Stimulated activated naive B cell treated with anti-CD40 and anti-IgM and Interleukin-4, amounts not matched to agents 10 μg/mL and 1 μg/mL and 100 μg/mL, for 72 hours (primary cell): ENCODE measurements around the gene SLC19A2.
"Not testable (repeated sequence)": the region's sequence is repeated elsewhere in the genome, so short reads cannot be mapped to it uniquely, and the experiment has no call there.

Experiments used
- ATAC-seq, 2 donors: fragments of 150-1000 bp; cut with Tn5 transposase; replicated peaks; 2 replicates each; pipeline ENCODE4 v1.10.0; 2021; ENCODE audit warnings: moderate library complexity in 1 of 2
- DNase-seq: peaks from one replicate; pipeline ENCODE4 v3.0.0; 2021
- H3K27ac Mint-ChIP-seq: one replicate; pipeline ENCODE4 v1.8.0; 2022; ENCODE audit warnings: mild to moderate bottlenecking, mixed read lengths
- H3K27me3 Mint-ChIP-seq, 2 donors: one replicate each; pipeline ENCODE4 v1.8.0; 2022; ENCODE audit warnings: mixed read lengths in 2 of 2
- H3K36me3 Mint-ChIP-seq, 2 donors: one replicate each; pipeline ENCODE4 v1.8.0; 2022; ENCODE audit warnings: mixed read lengths in 2 of 2, mild to moderate bottlenecking in 1 of 2
- H3K4me1 Mint-ChIP-seq, 2 donors: one replicate each; pipeline ENCODE4 v1.8.0; 2022; ENCODE audit warnings: mixed read lengths in 2 of 2, mild to moderate bottlenecking in 1 of 2
- H3K4me3 Mint-ChIP-seq, 2 donors: one replicate each; pipeline ENCODE4 v1.8.0; 2022; ENCODE audit warnings: mild to moderate bottlenecking in 2 of 2, mixed read lengths in 2 of 2, moderate library complexity in 1 of 2
- H3K9me3 Mint-ChIP-seq, 2 donors: one replicate each; pipeline ENCODE4 v1.8.0; 2022; ENCODE audit warnings: mixed read lengths in 2 of 2, mild to moderate bottlenecking in 1 of 2

The SLC19A2 gene

GRCh38 chr1:169517558-169518186 lies 31.9 kb upstream of the SLC19A2 start:
- H3K4me3 Mint-ChIP-seq, result no peak overlapping the region
- no peaks in the 10 kb centered on the region for H3K36me3 Mint-ChIP-seq
- no peak overlapping the region for H3K27ac Mint-ChIP-seq
- no peaks in the 10 kb centered on the region for H3K27me3 Mint-ChIP-seq
- ATAC-seq (no peak), DNase-seq (no peak)
- no peaks in the 10 kb centered on the region for H3K9me3 Mint-ChIP-seq
- peaks cover 4 to 6% of the 10 kb centered on the region in 2 donors for H3K4me1 Mint-ChIP-seq

DNA sequence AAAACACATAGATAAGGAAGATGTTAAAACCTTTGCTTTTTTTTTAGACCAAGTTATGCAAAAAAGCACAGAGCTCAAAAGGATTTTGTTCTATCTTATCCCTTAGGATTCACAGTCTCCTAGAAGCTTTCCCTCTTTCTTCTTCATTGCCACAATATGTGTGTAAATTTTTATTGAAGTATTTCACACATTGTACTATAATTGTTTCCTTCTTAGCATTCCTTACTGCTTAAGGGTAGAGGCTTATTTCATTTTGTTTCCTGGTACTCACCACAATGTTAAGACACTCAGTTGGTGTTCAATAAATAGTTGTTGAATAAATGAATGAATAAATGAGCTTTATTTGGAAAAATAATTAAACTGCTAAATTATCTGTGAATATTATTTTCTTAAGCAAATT lies 29.9 kb upstream of the SLC19A2 start:
- no peak for ATAC-seq
- Mint-ChIP-seq H3K4me3 (no peak overlapping the region), H3K36me3 (no peaks in the 10 kb centered on the region), H3K9me3 (no peaks in the 10 kb centered on the region), H3K4me1 (peaks cover 4 to 6% of the 10 kb centered on the region in 2 donors), H3K27ac (no peak overlapping the region), H3K27me3 (no peaks in the 10 kb centered on the region)
- no peak for DNase-seq

- ATAC-seq (no peak), DNase-seq (no peak)
- Mint-ChIP-seq H3K27ac (no peak overlapping the region), H3K27me3 (no peaks in the 10 kb centered on the region), H3K4me1 (peaks cover 4 to 6% of the 10 kb centered on the region in 2 donors), H3K36me3 (no peaks in the 10 kb centered on the region), H3K9me3 (no peaks in the 10 kb centered on the region), H3K4me3 (no peak overlapping the region)
These were observed 29.0 kb upstream of the SLC19A2 start for GRCh38 chr1:169514566-169515270.

GRCh38 chr1:169513208-169513607 lies 27.5 kb upstream of the SLC19A2 start:
- no peak for DNase-seq
- Mint-ChIP-seq H3K9me3 (no peaks in the 10 kb centered on the region), H3K27me3 (no peaks in the 10 kb centered on the region), H3K36me3 (no peaks in the 10 kb centered on the region), H3K4me1 (peaks cover 4 to 6% of the 10 kb centered on the region in 2 donors), H3K27ac (no peak overlapping the region), H3K4me3 (no peak overlapping the region)
- ATAC-seq, result no peak

DNA sequence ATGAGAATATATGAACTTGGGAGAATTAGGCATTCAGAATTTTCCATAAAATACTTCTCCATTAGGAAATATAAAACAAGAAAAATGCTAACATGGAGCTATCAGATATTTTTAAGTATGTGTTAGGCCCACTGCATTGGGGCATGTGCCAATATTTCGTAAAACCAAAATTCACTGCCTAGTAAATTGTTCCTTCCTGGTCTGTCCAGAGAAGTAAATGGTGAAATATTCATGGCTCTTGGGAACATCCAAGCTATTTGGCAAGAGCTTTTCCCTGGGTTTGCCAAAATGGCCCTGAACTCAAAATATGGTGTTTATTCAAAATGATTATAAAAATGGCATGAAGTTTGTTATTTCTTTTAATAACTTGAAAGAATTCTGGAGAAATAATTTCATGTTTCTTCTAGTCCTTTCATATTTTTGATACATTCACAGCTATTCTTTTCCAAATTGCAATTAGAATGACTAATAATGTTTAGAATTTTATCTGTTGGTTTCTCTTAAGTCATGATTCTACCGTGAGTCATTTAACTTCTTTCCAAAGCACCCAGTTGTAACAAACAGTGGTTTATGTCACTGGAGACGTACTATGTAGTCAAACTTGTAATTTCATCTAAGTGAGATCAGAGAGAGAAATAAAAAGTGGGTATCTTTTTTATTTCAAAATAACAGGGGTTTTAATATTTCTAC lies 25.7 kb upstream of the SLC19A2 start:
- Mint-ChIP-seq H3K27ac (no peak overlapping the region), H3K9me3 (no peaks in the 10 kb centered on the region), H3K36me3 (no peaks in the 10 kb centered on the region), H3K27me3 (no peaks in the 10 kb centered on the region), H3K4me1 (peaks cover 4 to 6% of the 10 kb centered on the region in 2 donors), H3K4me3 (no peak overlapping the region)
- no peak for DNase-seq
- no peak for ATAC-seq

DNA sequence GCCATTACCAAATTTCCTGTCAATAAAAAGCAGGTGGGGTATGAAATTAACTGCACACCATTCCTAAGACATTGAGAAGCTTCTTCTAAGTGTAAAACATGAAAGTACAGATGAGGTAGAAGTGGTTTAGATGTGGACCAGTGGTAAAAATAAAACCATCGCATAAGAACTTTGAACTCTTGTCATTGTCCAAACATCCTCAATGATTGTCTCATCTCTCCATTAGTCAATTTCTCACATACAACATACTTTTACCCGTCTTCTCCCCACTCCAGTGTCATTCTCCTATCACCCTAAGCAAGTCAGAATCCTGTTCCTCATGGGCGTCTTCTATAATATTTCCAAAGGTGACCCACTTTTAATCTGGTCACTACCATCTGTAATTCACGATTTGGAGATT lies 24.3 kb upstream of the SLC19A2 start:
- Mint-ChIP-seq H3K4me1 (peaks cover 4 to 6% of the 10 kb centered on the region in 2 donors), H3K36me3 (no peaks in the 10 kb centered on the region), H3K9me3 (no peaks in the 10 kb centered on the region), H3K27me3 (no peaks in the 10 kb centered on the region), H3K27ac (no peak overlapping the region), H3K4me3 (no peak overlapping the region)
- ATAC-seq (no peak), DNase-seq (no peak)

DNA sequence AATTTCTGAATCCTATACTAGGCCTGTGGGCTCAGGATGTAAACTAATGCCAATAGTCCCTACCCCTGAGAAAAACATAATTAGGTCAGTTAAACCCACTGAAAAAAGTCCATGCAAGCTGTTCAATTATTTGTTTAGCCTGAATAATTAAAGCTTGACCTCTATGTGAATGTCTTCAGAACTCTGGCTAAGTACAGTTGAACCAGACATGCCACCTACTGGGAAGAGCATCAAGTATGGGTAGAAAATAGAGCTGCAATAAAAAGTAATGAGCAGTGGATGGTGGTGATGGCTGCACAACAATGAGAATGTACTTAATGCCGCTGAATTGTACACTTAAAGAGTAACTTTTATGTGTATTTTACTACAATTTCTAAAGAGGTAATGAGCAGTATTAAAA lies 23.6 kb upstream of the SLC19A2 start:
- ATAC-seq (no peak), DNase-seq (no peak)
- Mint-ChIP-seq H3K27ac (no peak overlapping the region), H3K4me1 (peaks cover 4 to 6% of the 10 kb centered on the region in 2 donors), H3K9me3 (no peaks in the 10 kb centered on the region), H3K36me3 (no peaks in the 10 kb centered on the region), H3K4me3 (no peak overlapping the region), H3K27me3 (no peaks in the 10 kb centered on the region)

GRCh38 chr1:169508432-169509338 lies 22.9 kb upstream of the SLC19A2 start:
- ATAC-seq, result no peak
- H3K9me3 Mint-ChIP-seq, result no peaks in the 10 kb centered on the region
- no peak for DNase-seq
- no peak overlapping the region for H3K4me3 Mint-ChIP-seq
- peaks cover 4 to 6% of the 10 kb centered on the region in 2 donors for H3K4me1 Mint-ChIP-seq
- no peaks in the 10 kb centered on the region for H3K27me3 Mint-ChIP-seq
- no peak overlapping the region for H3K27ac Mint-ChIP-seq
- no peaks in the 10 kb centered on the region for H3K36me3 Mint-ChIP-seq

- Mint-ChIP-seq H3K36me3 (no peaks in the 10 kb centered on the region), H3K4me3 (no peak overlapping the region)
These were observed 21.7 kb upstream of the SLC19A2 start for GRCh38 chr1:169507413-169507812.

DNA sequence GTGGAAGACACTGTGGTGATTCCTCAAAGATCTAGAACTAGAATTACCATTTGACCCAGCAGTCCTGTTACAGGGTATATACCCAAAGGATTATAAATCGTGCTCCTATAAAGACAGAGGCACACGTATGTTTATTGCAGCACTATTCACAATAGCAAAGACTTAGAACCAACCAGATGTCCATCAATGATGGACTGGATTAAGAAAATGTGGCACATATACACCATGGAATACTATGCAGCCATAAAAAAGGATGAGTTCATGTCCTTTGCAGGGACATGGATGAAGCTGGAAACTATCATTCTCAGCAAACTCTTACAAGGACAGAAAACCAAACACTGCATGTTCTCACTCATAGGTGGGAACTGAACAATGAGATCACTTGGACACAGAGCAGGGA lies 17.9 kb upstream of the SLC19A2 start:
- not testable (repeated sequence) for H3K36me3 Mint-ChIP-seq, H3K4me1 Mint-ChIP-seq, H3K27ac Mint-ChIP-seq, H3K9me3 Mint-ChIP-seq, H3K4me3 Mint-ChIP-seq, ATAC-seq, DNase-seq
- H3K27me3 Mint-ChIP-seq, result peaks cover 7 to 15% of the 10 kb centered on the region in 2 donors

More at GRCh38 chr1:169507413-169507812, 21.7 kb upstream of the SLC19A2 start:
- no peaks in the 10 kb centered on the region for H3K4me1 Mint-ChIP-seq
- no peak overlapping the region for H3K27ac Mint-ChIP-seq
- no peaks in the 10 kb centered on the region for H3K9me3 Mint-ChIP-seq
- DNase-seq (no peak), ATAC-seq (no peak)
- H3K27me3 Mint-ChIP-seq, result no peaks in the 10 kb centered on the region

GRCh38 chr1:169499807-169500206 lies 14.1 kb upstream of the SLC19A2 start:
- no peaks in the 10 kb centered on the region for H3K4me1 Mint-ChIP-seq
- ATAC-seq (no peak), DNase-seq (no peak)
- no peak overlapping the region for H3K4me3 Mint-ChIP-seq
- peaks cover 9 to 10% of the 10 kb centered on the region in 2 donors for H3K9me3 Mint-ChIP-seq
- no peak overlapping the region for H3K27ac Mint-ChIP-seq
- H3K27me3 Mint-ChIP-seq, result peaks cover 18 to 29% of the 10 kb centered on the region in 2 donors
- peaks cover 0 to 8% of the 10 kb centered on the region in 2 donors for H3K36me3 Mint-ChIP-seq

DNA sequence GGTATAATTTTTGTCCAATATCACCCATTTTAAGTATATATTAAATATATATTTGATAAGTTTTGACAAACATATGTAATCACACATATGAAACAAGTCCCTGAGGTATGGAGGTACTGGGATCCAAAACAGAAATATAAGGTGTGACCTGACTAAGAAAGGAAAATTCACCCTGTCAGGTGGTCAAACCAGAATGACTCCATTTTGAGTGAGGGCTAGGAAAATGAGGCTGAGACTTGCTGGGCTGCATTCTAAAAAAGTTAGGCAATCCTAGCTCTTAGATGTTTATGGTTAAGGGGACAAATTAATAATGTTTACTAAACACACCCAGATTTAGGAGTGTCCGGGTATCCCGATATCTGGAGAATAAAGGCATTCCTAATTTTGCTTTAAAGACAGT lies 11.6 kb upstream of the SLC19A2 start:
- no peak overlapping the region for H3K4me3 Mint-ChIP-seq
- peaks cover 9 to 10% of the 10 kb centered on the region in 2 donors for H3K9me3 Mint-ChIP-seq
- peaks cover 18 to 29% of the 10 kb centered on the region in 2 donors for H3K27me3 Mint-ChIP-seq
- peaks cover 0 to 8% of the 10 kb centered on the region in 2 donors for H3K36me3 Mint-ChIP-seq
- no peaks in the 10 kb centered on the region for H3K4me1 Mint-ChIP-seq
- no peak overlapping the region for H3K27ac Mint-ChIP-seq
- DNase-seq (no peak), ATAC-seq (no peak)

DNA sequence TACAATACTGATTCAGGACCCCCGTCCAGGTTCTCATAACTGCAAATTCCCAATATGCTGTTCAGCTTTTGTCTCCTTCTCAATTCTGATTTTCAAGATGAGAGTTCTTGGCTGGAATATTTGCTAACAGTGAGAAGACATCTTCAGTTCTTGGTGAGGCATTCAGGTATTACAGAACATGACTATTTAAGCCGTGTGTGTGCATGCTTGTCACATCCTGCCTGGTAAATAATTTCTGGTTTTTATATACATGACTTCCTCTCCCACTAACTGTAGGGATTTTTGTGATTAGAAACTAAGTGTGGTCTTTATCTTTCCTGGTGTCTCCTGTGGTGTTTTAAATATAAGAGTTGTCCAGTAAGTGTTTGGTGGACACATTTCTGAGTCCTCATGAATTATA lies 10.2 kb upstream of the SLC19A2 start:
- Mint-ChIP-seq H3K9me3 (peaks cover 9 to 10% of the 10 kb centered on the region in 2 donors), H3K4me3 (no peak overlapping the region), H3K27me3 (peaks cover 18 to 29% of the 10 kb centered on the region in 2 donors), H3K27ac (no peak overlapping the region), H3K36me3 (peaks cover 0 to 8% of the 10 kb centered on the region in 2 donors), H3K4me1 (no peaks in the 10 kb centered on the region)
- DNase-seq, result no peak
- no peak for ATAC-seq
